ENCODE results near the gene MYCBPAP.

The MYCBPAP gene, protein sequence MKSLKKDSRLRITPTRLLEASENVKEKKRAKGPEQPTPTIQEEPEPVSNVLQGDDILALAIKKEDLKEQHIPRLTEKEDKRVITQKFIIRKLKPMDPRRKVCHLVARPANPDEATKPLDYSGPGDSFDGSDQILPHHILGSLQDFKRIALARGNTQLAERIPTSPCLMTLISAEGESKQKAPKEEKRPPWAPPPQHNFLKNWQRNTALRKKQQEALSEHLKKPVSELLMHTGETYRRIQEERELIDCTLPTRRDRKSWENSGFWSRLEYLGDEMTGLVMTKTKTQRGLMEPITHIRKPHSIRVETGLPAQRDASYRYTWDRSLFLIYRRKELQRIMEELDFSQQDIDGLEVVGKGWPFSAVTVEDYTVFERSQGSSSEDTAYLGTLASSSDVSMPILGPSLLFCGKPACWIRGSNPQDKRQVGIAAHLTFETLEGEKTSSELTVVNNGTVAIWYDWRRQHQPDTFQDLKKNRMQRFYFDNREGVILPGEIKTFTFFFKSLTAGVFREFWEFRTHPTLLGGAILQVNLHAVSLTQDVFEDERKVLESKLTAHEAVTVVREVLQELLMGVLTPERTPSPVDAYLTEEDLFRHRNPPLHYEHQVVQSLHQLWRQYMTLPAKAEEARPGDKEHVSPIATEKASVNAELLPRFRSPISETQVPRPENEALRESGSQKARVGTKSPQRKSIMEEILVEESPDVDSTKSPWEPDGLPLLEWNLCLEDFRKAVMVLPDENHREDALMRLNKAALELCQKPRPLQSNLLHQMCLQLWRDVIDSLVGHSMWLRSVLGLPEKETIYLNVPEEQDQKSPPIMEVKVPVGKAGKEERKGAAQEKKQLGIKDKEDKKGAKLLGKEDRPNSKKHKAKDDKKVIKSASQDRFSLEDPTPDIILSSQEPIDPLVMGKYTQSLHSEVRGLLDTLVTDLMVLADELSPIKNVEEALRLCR

DNA sequence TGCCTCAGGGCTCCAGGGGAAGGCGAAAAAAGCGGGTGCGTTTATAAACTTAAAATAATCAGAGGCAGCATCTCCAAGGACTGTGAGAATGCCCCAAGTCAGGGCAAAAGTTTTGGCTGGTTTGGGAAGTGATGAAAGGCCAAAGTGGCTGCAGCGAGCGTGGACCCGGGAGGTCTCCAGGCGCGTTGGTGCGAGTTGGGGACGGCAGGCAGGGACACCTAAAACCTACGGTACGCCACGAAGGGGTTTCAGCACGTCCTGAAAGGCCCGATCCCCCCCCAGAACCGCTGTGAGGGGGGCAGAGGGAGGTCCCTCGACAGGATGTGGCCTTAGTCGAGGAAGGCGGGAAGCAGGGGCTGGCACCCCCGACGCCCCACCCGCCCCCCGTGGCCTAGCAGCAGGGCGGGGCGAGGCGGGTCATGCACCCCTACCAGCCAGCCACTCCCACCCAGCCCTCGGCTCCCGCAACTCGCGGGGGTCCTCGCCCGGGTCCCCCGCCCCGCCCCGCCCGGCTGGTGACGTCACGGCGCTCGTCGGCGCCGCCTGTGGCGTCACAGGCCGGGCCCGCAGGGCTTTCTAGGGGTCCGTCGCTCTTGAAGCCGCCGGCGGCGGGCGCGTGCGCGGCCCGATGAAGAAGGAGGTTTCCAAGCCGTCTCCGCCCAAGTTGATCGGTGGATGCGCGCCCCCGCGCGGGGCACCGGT, at the start of gene MYCBPAP:
Gene MYCBPAP (plus strand): TSS at position 569 of the 702 bp plus-strand sequence. CDS start 236 bp downstream, outside the sequence.
- peak; percentile 68 for DNase-seq

DNA sequence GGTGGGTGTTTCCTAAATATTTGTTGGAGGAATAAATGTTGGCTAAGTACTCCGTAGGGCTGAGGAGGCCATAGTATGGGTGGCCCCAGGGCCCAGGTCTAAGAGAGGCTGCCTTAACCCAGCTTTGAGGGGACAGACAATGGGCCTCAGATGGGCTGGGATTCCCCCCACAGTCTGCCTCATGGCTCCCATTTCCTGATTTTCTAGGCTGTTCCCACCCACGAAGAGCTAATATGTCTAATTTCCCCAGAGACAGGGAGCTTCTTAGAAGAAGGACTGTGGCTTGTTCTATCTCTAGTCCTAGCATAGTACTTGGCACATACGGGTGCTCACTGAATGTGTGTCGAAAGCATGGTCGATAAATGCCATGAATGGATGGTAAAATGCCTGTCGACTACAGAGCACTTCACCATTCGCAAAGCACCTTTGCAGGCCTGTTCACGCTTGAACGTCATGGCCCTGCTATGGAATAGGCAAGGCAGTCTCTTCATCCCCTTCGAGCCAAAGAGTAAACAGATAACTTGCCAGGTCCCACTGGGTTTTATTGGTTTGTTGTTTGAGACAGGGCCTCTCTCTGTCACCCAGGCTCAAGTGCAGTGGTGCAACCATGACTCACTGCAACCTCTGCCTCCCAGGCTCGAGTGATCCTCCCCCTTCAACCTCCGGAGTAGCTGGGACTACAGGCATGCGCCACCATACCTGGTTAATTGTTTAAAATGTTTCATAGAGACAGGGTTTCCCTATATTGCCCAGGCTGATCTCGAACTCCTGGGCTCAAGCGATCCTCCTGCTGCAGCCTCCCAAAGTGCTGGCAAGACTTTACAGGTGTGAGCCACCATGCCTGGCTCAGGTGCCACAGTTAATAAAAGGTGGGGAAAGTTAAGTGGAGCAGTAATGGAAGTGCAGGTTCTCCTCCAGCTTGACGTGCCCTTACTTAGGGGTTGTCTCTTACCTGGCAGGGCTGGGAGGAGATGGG, 49.2 kb upstream of the MYCBPAP start:
- no peak for DNase-seq

DNA sequence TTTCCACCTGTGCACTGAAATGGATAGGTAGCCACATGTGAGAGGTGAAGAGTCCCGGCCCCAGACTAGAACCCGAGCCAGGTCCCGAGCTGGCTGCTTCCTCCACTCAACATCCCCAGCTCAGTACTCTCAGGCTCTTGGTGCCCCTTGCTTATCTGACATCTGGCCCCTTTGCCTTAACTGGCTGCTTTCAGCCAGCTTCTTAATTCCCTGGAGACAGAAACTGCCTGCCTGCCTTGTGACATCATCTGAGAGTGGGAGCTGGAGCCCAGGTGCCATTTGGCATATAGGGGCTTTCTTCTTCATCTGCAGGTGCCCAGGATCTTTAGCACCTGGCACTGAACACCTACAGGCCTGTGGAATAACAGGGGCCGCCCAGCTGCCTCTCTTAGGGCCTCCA, 48.5 kb upstream of the MYCBPAP start:
- DNase-seq: no peak

DNA sequence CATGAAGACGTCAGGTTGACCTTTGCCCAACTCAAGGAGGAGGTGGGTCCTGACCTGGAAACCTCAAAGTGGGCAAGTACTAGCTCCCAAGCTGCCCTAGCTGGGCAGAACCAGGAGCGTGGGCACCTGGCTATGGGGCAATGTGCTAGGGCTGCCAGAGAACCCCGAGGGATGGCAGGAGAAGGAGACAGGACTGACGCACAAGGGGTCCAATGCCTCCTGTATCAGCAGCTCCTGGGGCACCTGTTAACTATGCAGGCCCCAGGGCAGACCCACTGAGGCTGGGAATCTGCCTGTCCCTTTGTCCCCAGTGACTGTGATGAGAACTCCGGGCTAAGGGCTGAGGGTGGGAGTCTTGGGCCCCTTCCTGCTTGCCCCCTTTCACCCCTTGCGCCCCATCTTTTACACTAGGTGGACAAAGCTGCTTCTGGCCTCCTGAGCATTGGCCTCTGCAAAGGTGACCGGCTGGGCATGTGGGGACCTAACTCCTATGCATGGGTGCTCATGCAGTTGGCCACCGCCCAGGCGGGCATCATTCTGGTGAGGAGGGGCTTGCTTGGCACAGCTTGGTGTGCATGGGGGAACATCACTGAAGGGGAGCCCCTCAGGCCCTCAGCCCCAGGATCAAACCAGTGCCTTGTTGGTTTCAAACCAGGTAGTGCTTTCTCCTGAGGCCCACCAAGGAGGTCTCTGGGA, 47.3 kb upstream of the MYCBPAP start:
- no peak for DNase-seq

DNA sequence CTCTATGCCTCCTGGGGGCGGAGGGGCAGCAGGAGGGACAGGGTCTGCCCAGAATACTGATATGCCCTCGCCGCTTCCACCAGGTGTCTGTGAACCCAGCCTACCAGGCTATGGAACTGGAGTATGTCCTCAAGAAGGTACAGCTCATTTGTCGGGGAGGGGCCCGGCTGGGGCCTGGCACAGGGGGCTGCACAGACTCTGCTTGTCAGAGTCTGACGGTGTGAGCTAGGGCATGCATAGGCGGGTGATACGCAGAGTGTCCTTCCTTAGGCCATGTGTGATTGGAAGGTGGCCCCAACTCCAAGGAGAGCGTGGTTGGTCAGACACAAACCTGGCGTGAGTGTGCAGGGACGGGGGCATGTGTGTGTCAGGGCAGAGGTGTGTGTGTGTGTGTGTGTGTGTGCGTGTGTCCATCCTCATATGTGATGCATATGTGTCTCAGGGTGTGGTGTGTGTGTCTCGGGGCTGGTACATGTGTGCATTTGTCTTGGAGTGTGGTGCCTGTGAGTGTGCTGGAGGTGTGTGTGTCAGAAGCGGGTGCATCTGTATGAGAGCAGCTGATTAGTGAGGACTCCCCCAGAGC, 46.6 kb upstream of the MYCBPAP start:
- no peak for DNase-seq

DNA sequence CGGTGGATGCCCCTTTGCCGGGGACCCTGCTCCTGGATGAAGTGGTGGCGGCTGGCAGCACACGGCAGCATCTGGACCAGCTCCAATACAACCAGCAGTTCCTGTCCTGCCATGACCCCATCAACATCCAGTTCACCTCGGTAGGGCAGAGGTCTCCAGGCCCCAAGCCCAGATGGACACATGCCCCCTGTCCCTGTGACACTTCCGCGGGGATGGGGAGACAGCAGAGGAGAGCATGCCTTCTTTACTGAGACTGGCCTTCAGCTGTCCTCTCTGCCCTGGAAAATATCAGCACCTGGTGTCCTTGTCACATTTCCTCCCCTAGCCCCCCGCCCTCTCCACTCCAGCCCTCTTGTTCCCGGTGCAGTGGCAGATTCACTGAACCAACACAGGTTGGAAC, 45.8 kb upstream of the MYCBPAP start:
- no peak for DNase-seq

DNA sequence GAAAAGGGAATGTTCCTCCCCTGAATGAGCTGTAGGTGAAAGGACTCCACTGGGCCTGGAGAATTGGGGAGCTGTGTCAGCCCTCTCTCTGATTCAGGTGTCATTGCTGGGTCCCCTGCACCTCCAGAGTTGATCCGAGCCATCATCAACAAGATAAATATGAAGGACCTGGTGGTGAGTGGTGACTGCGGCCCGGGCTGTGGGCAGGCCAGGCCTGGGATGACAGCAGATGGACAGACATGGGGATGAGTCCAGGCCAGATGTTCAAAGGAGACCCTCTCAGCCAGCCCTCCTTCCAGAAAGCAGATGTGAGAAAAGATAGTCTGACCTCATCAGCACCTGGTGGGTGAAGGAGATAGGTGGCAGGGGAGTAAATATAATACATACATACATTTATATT, 44.1 kb upstream of the MYCBPAP start:
- no peak for DNase-seq

DNA sequence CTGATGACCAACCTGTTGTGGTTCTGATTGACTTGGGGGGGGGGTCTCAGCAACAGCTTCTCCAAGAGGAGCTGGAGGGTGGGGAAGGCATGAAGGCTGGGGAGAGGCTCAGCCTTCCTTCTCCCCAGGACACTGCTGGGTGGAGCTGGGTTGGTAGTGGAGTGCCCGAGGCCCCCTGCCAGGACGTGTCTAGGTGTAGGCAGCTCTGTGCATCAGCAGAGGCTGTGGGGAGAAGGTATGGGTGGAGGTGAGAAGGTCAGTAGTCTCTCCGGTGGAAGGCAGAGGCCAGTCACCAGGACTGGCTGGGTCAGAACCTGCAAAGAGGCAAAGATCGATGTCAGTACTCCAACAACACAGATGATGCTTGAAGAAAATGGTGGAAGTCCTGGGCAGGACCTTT, 43.5 kb upstream of the MYCBPAP start:
- DNase-seq: no peak

DNA sequence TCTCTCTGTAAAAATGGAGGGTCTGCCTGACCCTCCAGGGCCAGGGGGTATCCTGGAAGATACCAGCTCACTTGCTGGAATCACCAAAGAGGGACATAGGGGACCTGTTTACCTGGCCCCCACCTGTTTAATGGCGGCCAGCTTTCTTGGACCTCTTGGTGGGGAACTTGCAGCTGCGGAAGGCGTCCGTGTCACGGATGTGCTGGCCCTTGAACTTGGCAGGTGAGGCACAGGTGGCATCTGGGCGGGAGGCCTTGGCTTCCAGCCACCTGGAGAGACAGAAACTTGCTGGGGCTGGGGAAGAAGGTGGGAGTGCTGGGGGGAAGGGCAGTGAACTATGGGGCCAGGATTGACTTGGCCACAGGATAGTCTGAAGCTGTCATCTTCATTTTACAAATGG, 43.1 kb upstream of the MYCBPAP start:
- no peak for DNase-seq

DNA sequence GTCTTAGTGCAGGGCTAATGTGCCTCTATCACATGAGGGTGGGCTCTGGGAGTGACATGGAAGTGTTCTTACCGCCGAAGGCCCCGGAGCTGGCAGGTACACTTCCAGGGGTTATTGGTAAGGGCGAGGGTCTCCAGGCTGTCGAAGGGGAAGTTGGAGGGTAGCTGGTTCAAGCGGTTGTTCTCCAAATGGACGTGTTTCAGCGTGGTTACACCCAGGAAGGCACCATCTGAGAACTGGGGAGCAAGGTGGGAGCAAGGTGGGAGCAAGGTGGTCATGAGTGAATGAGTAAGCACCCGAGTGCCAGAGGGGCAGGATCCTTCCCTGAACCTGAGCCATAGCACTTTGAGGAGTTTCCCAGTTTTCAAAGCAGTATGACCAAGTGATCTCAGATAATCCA, 42.6 kb upstream of the MYCBPAP start:
- no peak for DNase-seq

DNA sequence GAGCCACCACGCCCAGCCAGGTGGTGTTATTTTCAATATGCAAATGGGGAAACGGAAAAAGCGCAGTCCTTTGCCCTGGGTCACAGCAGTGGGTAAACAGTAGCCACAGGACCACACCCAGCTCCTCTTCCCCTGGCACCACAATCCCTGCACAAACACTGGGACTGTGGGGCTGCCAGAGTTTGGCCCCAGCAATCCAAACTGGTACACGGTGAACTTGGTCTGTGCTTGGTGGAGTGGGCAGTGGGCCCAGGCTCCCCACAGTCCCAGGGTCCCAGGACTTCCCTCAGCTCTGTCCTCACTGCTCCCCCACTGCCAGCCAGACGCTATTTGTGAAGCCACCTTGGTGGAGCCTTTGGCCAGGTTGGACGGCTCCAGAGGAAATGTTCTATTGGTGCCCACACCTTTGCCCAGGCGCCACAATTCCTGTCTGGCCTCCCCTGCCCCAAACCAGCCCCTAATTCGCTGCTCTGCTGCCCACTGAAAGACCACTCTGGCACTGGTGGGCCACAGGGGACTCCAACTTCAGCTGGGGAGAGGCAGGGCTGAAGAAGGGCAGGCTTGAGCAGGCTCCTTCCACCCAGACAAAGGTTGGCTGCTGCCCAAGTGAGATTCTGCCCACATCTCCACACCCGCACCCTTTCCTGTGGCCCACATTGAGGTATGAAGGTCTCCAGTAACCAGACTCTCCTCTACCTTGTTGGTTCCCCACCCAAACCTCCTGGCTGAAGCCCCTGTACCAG, 41.7 kb upstream of the MYCBPAP start:
- no peak for DNase-seq

DNA sequence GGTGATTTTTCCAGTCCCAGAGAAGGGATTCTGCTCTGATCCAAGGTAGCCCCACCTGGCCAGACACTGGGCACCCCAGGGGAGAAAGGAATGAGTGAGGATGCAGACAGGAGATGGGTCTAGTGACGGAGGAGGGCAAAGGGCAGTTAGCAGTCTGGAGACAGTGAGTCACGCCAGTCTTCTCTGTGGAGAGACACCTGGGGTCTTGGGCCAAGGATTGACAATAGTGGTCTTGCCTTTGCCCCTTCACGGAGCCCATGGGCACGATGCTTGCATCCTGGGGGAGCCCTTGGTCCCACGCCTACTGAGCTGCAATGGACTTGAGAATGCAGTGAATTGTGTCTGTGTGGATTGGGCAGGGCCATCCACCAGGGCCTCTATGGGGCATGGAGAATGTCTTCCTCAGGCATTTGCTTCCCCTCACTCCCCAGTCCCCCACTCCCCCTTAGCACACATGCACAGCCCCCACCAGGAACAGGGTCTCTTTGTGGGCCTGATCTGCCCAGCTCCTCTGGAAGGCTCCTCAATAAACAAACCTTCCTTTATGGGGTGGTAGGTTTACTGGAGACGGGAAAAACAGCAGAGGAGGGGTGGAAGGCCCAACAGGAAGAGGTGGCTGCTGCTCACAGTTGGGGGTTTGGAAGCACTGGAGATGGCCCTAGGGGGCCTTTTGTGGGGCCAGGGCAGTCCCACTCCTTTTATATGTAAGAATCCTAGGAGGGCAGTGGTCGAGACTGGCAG, 41.0 kb upstream of the MYCBPAP start:
- no peak for DNase-seq

DNA sequence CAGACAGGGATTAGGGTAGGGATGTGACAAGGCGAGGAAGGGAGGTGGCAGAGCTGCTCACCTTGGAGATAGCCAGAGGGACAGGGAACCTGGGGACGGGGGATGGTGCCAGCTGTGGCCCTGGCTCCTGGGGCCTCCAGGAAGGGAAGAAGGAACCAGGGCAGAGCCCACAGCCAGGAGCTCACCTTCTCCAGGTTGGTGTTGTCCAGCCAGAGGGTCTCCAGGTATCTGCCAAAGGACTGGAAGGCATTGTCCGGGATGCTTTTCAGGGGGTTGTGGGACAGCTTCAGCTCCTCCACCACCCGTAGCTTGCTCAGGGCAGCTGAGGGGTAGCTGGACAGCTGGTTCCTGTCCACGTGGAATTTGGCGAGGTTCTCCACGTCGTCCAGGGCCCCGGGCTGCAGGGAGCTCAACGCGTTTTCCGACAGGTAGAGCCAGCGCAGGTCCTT, 40.4 kb upstream of the MYCBPAP start:
- DNase-seq: no peak

DNA sequence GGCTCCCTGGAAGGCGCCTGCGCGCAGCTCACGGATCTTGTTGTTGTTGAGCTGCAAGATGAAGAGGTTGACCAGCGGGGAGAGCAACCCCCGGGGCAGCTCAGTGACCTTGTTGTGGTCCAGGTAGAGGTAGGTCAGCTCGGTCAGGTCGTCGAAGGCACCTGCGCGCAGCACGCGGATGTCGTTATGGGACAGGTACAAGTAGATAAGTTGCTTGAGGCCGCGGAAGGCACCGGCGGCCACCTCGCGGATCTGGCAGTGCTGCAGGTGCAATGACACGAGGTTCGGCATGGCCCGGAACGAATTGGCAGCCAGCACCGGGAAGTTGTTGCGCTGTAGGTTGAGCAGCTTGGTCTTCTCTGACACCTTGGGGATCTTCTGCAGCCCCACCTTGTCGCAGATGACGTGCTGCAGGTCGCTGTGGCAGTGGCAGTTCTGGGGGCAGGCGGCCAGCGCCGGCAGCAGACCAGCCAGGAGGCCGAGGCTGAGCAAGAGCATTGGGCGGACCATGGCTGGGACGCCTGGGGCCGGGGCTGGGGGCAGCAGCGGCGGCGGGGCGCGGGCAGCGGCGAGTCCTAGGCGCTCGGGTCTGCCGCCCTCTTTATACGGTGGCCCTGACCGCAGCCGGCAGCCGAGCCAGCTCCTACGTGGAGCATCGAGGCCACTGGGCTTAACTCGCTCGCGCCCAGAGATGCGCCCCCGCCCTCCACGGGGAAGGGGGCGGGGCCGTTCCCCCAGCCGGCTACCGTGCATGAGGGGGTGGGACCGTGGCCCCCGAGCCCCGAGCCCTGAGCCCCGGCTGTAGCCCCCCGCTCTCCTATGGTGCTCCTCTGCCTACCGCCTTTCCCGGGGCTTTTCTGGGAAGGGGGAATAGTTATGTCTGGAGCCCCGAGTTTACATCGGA, 39.7 kb upstream of the MYCBPAP start, which contains the start of gene CHAD:
Gene CHAD (minus strand): TSS at position 577 of the 904 bp plus-strand sequence. CDS start 67 bp downstream, at position 510.
- no peak for DNase-seq

DNA sequence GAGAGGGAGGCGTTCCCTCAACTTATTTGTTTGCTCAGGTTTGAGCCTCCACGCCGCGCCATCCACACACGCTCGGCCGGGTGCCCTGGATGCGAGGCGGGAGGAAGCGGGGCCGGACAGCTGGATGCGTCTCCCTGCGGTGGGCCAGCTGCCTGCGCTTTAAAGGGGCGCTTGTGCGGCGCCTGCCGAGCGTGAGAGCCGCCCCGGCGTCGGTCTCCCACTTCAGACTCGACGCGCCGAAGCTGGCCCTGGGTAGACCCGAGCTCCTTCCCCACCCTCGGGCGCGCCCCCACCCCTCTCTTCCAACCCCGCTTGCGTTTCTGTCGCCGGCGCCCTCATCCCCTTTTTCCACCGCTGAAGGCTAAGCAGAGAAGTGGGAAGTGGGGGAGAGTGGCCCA, 39.0 kb upstream of the MYCBPAP start:
- no peak for DNase-seq

DNA sequence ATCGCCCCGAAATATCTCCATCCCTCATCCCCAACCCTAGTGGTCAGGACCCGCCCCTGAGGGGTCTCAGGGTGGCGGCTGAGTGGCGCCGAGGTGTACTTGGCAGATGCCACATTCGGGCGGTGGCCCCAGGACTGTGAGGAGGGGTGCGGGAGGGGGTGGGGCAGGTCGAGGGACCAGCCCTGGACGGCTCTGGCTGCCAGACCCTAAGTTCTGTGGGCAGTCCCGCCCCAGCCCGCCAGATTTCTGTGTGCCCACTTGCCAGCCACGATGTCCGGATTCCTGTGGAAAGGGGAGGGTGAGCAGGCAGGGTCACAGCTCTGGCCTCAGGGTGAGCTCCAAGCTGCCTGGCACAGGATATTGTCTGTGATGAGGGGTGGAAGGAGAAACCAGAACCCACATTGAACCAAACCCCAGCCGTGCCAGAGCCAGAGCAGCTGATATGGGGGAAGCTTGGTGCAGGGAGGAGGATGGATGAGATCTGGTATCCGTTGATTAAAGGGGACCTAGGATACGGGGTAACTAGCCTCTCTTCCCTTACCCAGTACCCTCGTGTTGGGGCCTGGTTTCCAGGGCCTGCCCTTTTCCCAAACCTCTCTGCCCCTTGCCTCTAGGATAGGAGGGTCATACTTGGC, 38.5 kb upstream of the MYCBPAP start:
- no peak for DNase-seq

DNA sequence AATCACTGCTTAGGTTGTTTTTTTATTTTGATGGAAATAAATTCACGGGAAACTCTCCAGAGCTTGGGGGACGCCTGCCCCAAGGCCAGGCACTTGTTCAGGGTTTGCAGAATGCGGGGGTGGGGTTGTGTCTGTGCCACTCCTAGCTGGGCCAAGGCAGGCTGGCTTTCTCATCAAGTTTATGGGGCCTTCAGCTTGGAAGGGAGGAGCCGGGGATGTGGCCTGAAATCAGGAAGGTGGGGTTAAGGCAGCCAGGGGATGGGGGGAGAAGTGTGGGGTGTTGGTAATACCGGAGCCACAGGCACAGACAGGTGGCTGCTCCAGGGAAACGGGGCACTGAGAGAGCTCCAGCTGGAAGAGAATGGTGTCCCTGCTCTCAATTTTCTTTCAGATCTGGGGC, 37.8 kb upstream of the MYCBPAP start:
- no peak for DNase-seq
